GM12875 (cell line): ENCODE data around the gene OR6A2.

Experiments used
- H3K4me3 ChIP-seq: one replicate; pipeline ENCODE4 v1.5.1; 2011; ENCODE audit warnings: low read depth, low read length, control low read depth
- TF ChIP-seq, protein P1 (sequence below): IDR thresholded peaks from 2 replicates; pipeline ENCODE4 v1.5.1; 2011; ENCODE audit warnings: low read depth, mild to moderate bottlenecking, control low read depth, inconsistent platforms, low read length, moderate library complexity, borderline replicate concordance; ENCODE audit not compliant: insufficient read depth

OR6A2 gene

DNA sequence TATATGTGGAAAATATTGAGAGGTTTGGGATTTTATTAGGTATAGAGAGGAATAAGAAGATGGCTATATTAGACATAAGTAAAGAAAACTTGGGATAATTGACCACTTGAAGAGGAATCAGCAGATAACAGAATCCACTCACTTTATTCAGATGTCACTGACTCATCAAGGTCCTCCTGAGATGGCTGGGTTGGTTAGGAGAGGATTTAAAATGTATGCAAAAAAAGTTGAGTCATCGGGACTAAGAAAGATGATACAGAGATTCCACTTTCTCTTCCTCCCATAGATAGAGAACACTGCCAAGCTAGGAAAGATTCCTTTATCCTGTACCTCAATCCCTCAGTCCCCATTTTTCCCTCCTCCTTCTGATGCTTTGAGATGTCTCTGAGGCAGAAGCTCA is at the start of gene OR6A2:
OR6A2 (minus strand) TSS at position 288 of the 400 bp plus-strand sequence. CDS start 3,981 bp downstream, outside the sequence.
- H3K4me3 ChIP-seq: no peak within 1 kb of the TSS
- TF ChIP-seq, protein P1, sequence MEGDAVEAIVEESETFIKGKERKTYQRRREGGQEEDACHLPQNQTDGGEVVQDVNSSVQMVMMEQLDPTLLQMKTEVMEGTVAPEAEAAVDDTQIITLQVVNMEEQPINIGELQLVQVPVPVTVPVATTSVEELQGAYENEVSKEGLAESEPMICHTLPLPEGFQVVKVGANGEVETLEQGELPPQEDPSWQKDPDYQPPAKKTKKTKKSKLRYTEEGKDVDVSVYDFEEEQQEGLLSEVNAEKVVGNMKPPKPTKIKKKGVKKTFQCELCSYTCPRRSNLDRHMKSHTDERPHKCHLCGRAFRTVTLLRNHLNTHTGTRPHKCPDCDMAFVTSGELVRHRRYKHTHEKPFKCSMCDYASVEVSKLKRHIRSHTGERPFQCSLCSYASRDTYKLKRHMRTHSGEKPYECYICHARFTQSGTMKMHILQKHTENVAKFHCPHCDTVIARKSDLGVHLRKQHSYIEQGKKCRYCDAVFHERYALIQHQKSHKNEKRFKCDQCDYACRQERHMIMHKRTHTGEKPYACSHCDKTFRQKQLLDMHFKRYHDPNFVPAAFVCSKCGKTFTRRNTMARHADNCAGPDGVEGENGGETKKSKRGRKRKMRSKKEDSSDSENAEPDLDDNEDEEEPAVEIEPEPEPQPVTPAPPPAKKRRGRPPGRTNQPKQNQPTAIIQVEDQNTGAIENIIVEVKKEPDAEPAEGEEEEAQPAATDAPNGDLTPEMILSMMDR: no peak

DNA sequence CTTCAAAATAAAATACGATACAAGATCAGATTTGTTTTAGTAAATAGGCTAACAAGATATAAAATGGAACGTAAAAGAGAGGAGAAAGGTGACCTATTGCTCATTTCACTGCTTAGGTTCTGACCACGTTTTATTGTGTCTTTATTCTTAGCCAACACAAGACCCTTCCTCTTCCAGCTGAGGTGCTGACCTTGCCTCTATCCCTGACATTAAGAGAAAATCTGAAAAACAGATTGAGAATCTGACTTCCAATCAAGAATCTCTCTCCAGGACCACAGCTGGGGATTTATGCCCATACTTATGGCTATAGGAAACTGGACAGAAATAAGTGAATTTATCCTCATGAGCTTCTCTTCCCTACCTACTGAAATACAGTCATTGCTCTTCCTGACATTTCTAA is 45.9 kb upstream of the OR6A2 start, which contains the start of gene OR10A5:
OR10A5 (plus strand) TSS at position 301 of the 400 bp plus-strand sequence; CDS start at position 301, 0 bp downstream.
- TF ChIP-seq, protein P1: no peak
- no peak within 1 kb of the TSS for H3K4me3 ChIP-seq

DNA sequence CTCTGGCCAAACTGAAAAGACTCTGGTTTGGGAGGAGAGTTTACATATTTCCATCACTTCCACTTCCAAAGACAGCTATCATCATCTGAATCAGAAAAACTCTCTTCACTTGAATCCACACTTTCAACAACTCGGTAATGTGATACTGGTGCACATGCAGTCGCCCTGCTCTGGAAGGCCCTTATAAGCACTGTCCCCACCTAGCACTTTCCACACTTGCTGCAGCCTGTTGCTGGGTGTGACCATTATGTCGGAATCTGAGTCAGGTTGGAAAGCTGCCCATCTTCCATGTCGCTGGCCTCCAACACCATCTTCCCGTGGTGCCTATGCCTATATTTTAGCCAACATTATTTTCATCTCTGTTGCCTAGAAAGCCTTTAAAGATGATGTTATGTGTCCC is 44.9 kb upstream of the OR6A2 start:
- H3K4me3 ChIP-seq: no peak overlapping the region
- TF ChIP-seq, protein P1: no peak

DNA sequence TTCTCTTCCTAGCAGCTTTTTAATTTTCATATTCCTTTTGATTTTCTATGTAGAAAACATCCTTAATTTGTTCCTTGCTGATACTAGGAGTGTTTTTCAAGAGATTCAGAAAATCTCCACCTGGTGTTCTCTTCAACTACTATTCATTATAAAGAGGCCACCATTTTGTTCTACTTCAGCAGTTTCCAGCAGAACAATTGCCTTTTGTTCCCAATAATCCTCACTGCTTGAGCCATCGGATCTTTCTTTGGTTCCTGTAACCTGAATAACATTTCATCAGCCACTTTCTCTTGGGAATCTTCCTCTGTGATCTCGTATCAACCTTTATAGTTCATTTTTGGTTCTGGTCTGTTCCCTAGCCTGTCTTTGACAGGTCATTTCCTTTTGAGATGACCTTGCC is 44.2 kb upstream of the OR6A2 start:
- TF ChIP-seq, protein P1: no peak
- no peak overlapping the region for H3K4me3 ChIP-seq

DNA sequence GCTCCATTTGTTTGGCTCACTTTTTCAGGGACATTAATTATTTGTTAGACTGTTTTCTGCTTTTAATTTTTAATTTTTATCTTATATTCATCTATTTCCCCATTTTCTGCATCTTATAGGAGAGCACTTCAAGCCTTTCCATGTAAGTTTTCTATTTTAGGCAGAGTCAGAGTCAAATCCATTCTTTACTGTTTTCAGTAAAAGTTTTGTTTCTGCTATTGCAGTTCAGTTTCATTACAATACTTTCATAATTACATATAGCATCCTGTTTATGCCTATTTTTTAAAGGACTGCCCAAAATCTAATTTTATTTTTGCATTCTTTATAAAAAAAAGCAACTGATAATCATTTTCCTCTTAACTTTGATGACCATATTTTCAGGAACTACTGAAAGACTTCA is 42.2 kb upstream of the OR6A2 start:
- TF ChIP-seq, protein P1: no peak
- H3K4me3 ChIP-seq: no peak overlapping the region

DNA sequence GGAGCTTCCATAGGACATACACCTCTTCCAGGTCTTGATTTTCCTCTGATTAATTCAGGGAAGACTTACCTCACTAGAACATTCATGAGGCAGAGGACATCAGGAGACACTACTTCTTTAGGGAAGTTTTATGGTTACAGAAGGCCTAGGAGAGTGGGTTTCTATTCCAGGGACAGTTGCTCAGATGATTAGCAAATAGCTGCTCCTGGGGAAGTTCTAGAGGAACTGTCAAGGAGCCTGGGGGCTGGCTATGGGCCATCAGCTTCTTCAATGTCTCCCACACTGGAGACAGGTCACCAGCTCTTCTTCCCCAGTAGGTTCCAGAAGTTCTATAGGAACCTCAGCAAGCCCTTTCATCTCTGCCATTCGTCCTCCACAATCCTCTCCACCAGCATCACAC is 34.5 kb upstream of the OR6A2 start:
- H3K4me3 ChIP-seq: no peak overlapping the region
- TF ChIP-seq, protein P1: no peak

DNA sequence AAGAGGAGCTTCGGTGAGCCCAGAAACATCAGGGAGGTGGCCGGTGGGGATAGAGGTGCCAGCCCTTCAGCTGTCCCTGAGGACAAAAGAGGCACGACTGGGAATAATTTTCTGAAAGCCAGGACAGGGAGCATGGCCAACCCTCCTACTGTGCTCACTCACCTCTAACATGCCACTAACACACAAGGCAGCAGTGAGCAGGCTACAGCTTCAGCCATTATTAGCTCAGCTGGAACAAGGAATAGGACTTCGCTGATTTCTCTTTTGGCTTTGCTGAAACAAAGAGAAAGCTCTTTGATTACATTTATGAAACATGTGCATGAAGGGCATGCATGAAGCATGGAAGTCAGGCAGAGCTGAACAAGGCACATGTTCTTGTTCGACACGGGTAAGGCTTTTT is 33.9 kb upstream of the OR6A2 start:
- TF ChIP-seq, protein P1: no peak
- H3K4me3 ChIP-seq: no peak overlapping the region
